ENCODE measurements around the gene INTS4.
"Not testable (repeated sequence)": the region's sequence is repeated elsewhere in the genome, so short reads cannot be mapped to it uniquely, and the experiment has no call there.

INTS4 gene

DNA sequence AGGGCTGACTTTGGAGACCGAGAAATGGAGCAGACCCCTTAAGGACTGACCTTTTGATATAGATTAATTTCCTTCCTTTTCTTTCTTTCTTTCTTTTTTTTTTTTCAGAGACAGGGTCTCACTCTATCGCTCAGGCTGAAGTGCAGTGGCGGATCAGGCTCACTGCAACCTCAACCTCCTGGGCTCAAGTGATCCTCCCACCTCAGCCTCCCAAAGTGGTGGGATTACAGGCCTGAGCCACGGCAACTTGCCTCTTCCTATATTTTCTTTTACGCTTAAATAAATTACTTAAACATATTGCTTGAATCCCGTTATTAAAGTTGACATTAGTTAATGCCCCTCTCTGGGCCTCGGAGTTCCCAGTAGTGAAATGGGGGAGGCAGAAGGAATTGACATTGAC lies 29.0 kb upstream of the INTS4 start:
- DNase-seq, result no peak

DNA sequence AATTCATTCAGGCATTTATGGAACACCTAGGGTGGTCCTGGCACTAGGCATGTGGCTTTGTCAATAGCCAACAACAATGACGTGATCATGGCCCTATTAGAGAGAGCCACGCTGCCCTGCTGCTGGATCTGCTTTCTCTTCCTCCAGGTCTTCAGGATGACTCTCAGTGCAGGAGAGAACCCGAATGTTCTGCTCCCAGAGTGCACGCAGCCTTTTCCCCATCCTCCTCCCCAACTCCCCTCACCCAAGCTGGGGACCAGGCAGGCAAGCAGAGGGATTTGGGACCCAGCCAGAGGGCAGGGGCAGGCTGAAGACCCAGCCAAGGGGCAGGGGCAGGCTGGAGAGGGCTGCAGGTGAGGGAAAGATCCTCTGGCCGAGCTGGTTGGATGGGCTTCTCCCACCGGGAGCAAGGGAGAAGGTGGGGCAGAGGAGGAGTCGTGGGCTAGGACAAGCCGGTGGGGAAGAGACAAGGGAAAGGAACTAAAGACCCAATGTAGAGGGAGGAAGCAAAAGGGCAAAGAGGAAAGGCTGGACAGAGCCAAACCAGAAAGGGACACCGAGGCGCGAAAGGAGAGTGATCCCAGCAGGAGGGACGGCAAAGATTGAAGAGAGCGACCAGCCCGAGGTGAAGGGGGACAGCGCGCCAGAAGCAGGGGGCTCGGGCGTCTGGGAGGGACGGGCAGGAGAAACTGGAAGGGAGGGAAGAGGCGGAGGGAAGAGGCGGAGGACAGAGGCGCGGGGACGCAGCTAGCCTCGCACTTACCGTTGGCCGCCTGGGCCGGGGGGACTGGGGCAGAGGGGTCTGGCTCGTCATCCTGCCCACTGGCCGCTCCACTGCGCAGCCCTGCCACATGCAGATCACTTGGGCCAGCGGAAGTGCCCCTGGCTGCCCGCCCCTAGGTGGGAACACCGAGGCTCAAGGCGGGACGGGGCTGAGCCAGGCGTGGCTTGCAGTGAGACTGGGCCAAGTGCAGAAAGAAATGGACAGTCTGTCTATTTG lies 28.2 kb upstream of the INTS4 start, which contains the start of gene KCTD14:
KCTD14 (minus strand) TSS at position 880 of the 1,000 bp plus-strand sequence; CDS start at position 853, 27 bp downstream.
- peak; percentile 40 for DNase-seq

GRCh38 chr11:78021611-78022010 lies 27.1 kb upstream of the INTS4 start:
- no peak for DNase-seq

GRCh38 chr11:78020246-78020645 lies 25.8 kb upstream of the INTS4 start:
- DNase-seq, result no peak

DNA sequence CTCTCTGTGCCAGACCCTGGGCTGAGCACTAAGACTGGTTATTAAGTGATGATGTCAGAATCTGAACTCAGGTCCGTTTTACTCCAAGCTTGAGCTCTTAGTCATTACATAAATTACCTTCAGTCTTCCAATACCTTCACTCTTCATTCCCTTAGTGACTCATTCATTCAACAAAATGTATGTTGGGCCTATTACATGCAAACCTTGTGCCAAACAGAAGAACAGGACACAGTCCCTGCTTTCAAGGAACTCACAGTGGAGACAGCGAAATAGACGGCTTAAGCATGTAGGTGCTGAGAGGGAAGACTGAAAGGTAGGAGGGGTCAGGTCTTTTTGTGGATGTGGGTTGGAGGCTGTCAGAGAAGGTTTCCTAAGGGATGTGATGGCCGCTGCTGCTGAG lies 25.3 kb upstream of the INTS4 start:
- no peak for DNase-seq

DNA sequence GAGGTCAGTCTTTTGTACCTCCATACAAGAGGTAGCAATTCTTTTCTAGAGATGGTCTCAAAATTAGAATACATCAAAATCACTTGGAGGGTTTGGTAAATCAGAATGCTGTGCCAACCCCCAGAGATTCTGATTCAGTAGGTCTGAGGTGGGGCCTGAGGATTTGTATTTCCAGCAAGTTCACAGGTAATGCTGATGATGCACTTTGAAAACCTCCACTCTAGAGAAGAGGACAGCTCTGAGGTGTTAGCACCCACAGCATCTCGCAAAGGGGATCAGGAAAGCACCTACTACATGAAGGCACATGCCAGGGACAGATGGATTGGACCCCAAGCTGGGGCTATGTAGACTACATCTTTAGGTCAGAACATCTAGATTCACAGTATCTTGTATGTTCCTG lies 21.4 kb upstream of the INTS4 start:
- DNase-seq, result no peak

- DNase-seq, result not testable (repeated sequence)
These were observed 20.6 kb upstream of the INTS4 start for GRCh38 chr11:78014937-78015520.

- DNase-seq, result no peak
These were observed 16.8 kb upstream of the INTS4 start for GRCh38 chr11:78011301-78011700.

DNA sequence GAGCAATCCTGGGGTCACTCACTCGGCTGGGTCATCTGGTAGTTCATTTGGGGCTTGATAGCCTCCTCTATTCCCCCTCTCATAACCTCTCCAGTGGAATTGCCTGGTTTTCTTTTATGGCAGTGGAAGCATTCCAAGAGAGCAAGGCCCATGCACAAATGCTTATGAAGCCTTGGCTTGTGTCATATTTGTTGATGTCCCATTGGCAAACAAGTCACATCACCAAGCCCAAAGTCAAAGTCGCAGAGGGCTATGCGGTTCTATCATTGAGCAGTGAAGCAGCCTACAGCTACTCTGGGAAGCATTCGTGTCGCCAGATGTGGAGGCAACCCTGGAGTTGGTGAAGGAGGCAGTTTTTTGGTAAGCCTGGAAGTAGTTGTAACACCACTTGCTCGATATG lies 16.3 kb upstream of the INTS4 start:
- DNase-seq, result no peak

DNA sequence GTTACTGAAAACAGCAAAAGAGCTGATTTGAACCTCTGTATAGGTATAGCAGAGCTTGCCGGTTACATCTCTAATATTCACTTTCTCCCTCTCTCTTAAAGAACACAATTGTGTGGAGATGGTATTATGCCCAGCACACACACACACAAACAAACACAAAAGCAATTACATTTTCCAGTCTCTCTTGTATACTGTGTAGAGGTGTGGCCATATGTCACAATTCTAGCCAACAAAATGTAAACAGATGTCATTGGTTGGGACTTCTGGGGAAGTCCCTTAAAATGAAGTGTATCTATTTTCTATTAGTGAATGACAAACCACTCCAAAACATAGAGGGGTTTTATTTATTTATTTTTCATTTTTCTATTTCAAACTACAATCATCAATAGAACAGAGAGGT lies 15.8 kb upstream of the INTS4 start:
- DNase-seq, result no peak

DNA sequence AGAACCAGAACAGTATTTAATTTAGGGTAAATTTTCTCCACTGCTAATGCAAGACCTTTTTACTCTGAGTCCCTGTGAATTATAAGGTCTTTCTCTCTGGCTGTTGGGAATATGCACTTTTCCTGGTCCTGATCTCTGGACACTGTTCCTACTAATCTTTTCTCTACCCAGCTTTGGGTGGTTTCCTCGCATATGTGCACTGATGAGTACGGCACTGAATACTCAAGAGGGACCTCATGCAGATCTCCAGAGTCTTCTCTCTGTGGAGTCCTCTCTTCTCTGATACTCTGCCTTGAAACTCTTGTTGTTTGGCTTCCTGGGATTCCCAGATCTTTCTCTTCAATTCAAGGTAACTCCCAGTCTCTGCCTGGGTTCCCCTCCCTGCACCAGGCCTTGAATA lies 14.6 kb upstream of the INTS4 start:
- no peak for DNase-seq

- DNase-seq, result peak; percentile 14
These were observed 5.7 kb upstream of the INTS4 start for GRCh38 chr11:78000193-78000592.

GRCh38 chr11:77999446-78000030 lies 5.1 kb upstream of the INTS4 start:
- no peak for DNase-seq

GRCh38 chr11:77993902-77994301 lies 566 bp downstream of the INTS4 start:
- no peak for DNase-seq

DNA sequence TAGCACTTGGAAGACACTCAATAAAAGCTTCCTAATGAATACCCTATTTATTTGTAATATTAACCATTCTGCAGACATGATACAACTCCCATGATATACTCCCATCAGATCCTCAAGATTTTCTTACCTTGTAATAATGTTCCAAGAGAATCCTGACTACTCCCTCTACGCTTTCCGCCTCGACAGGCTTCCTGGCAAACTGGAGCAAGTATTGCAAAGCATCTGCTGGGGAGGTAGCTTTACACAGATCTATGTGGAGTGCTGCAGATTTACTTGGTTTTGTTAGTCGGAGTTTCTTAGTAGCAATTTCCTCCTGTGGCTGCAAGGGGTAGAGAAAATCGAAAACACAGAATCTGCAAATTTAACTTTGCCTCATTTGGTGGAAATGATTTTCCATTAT lies 3.5 kb downstream of the INTS4 start:
- no peak for DNase-seq

DNA sequence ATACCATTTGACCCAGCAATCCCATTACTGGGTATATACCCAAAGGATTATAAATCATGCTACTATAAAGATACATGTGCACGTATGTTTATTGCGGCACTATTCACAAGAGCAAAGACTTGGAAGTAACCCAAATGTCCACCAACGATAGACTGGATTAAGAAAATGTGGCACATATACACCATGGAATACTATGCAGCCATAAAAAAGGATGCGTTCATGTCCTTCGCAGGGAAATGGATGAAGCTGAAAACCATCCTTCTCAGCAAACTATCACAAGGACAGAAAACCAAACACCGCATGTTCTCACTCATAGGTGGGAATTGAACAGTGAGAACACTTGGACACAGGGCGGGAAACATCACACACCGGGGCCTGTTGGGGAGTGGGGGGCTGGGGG lies 8.0 kb downstream of the INTS4 start:
- not testable (repeated sequence) for DNase-seq

- no peak for DNase-seq
These were observed 13.0 kb downstream of the INTS4 start for GRCh38 chr11:77981346-77981947.

DNA sequence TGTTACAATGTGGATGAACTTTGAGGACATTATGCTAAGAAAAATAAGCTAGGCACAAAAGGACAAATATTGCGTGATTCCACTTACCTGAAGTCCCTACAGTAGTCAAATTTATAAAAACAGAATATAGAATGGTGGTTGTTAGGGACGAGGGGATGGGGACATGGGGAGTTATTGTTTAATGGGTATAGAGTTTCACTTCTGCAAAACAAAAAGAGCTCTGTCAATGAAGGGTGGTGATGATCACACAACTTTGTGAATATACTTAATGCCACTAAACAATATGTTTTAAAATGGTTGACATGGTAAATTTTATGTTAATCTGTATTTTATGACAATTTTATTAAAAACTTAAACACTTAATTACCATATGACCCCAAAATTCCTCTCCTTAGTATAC lies 26.1 kb downstream of the INTS4 start:
- no peak for DNase-seq

GRCh38 chr11:77967753-77968152 lies 26.7 kb downstream of the INTS4 start:
- DNase-seq, result no peak

- no peak for DNase-seq
These were observed 27.3 kb downstream of the INTS4 start for GRCh38 chr11:77967121-77967520.

GRCh38 chr11:77966338-77966737 lies 28.1 kb downstream of the INTS4 start:
- DNase-seq, result no peak

GRCh38 chr11:77959434-77959833 lies 35.0 kb downstream of the INTS4 start:
- DNase-seq, result no peak

DNA sequence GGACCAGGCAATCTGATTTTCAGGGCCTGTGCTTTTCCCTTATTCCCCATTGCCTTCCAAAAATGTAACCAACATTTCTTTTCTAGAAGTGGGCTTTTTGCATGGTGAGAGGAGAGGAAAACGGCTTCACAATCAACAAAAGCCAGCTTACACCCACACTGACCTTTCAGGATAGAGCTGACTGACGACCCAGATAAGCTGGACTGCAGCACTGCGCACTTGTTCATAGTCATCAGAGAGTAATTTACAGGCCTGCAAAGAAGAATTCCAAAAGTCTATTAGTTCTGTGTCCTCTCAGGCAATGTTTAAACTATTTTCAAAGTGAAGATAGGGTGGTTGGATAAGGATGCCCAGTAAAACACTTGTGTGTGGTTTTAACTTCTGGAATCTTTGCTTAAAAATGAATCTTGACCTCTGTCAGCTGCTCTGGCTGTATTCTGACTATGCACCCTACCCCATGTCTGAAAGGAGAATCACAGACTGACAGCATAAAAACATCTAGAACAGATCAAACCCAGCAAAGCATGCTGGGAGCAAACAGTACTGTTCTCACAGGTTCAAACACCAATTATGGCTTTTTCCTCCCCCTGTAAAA lies 35.8 kb downstream of the INTS4 start:
- not testable (repeated sequence) for DNase-seq
